ENCODE data around the gene ADK.
"Not testable (repeated sequence)": the region's sequence is repeated elsewhere in the genome, so short reads cannot be mapped to it uniquely, and the experiment has no call there.

ADK gene

GRCh38 chr10:74548676-74549075 lies 397.7 kb downstream of the ADK start:
- TF ChIP-seq CTCF (conservative IDR thresholded peaks at IDR 0.05), result no peak
- TF ChIP-seq ZFX (IDR thresholded peaks at IDR 0.05), result no peak
- H3K27ac ChIP-seq, result no peak overlapping the region

GRCh38 chr10:74556072-74556705 lies 405.2 kb downstream of the ADK start:
- TF ChIP-seq CTCF (conservative IDR thresholded peaks at IDR 0.05) (no peak), ZFX (IDR thresholded peaks at IDR 0.05) (no peak)

GRCh38 chr10:74557098-74557497 lies 406.1 kb downstream of the ADK start:
- TF ChIP-seq ZFX (IDR thresholded peaks at IDR 0.05), result no peak
- TF ChIP-seq CTCF (conservative IDR thresholded peaks at IDR 0.05), result no peak
- H3K27ac ChIP-seq, result no peak overlapping the region

More at GRCh38 chr10:74556072-74556705, 405.2 kb downstream of the ADK start:
- no peak overlapping the region for H3K27ac ChIP-seq

GRCh38 chr10:74558403-74558802 lies 407.4 kb downstream of the ADK start:
- TF ChIP-seq ZFX (IDR thresholded peaks at IDR 0.05) (no peak), CTCF (conservative IDR thresholded peaks at IDR 0.05) (no peak)
- no peak overlapping the region for H3K27ac ChIP-seq

- no peak overlapping the region for H3K27ac ChIP-seq
- TF ChIP-seq CTCF (conservative IDR thresholded peaks at IDR 0.05), result no peak
- no peak for TF ChIP-seq ZFX (IDR thresholded peaks at IDR 0.05)
These were observed 407.9 kb downstream of the ADK start for GRCh38 chr10:74558897-74559296.

GRCh38 chr10:74568896-74569295 lies 417.9 kb downstream of the ADK start:
- H3K27ac ChIP-seq, result not testable (repeated sequence)

DNA sequence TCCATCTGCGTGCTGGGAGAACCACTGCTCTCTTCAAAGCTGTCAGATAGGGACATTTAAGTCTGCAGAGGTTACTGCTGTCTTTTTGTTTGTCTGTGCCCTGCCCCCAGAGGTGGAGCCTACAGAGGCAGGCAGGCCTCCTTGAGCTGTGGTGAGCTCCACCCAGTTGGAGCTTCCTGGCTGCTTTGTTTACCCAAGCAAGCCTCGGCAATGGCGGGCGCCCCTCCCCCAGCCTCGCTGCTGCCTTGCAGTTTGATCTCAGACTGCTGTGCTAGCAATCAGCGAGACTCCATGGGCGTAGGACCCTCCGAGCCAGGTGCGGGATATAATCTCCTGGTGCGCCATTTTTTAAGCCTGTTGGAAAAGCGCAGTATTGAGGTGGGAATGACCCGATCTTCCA lies 422.5 kb downstream of the ADK start:
- H3K27ac ChIP-seq, result not testable (repeated sequence)

GRCh38 chr10:74575191-74575720 lies 424.2 kb downstream of the ADK start:
- TF ChIP-seq CTCF (conservative IDR thresholded peaks at IDR 0.05) (no peak), ZFX (IDR thresholded peaks at IDR 0.05) (no peak)
- no peak overlapping the region for H3K27ac ChIP-seq
